Panc1 (cell line): Measurements from ENCODE around the gene RABL2A. TPM values are rescaled to one million over a fixed set of nuclear protein-coding genes. Genes with fewer than 3 reads are reported as not detected.

Source experiments
- ATAC-seq: fragments of 200-7000 bp; cut with Tn5 transposase; 2 replicates; pipeline ENCODE4 v1.9.1; 2020; ENCODE audit warnings: mild to moderate bottlenecking, moderate library complexity
- BruUV-seq: library from RNA; stranded (reverse); fragments of 400-500 nt; replicated peaks from 2 replicates; lab custom pipeline; 2021; lab: Mats Ljungman, UMichigan
- CTCF ChIA-PET: fragments of 300-600 bp; sonication (Branson Sonifier 250); formaldehyde crosslinking; loops from one replicate; lab custom pipeline; 2022; ENCODE audit warnings: antibody characterized with exemption; lab: Charles Lee
- POLR2A ChIA-PET: fragments of 300-600 bp; sonication (Branson Sonifier 250); formaldehyde crosslinking; loops from one replicate; lab custom pipeline; 2022; ENCODE audit warnings: antibody characterized with exemption; lab: Charles Lee
- DNase-seq: peaks from one replicate; pipeline ENCODE4 v3.0.0-alpha.2; 2010; ENCODE audit warnings: low read depth, low spot score
- H3K27ac ChIP-seq: 2 replicates; pipeline ENCODE4 v1.5.1; 2011; ENCODE audit warnings: mild to moderate bottlenecking, low read length, inconsistent platforms
- H3K27me3 ChIP-seq: fragments of 200-500 bp; sonication (Bioruptor generic); 2 replicates; pipeline ENCODE4 v1.6.0; 2014; ENCODE audit warnings: low read length, inconsistent platforms; ENCODE audit not compliant: control insufficient read depth, insufficient read depth
- H3K36me3 ChIP-seq: fragments of 200-500 bp; sonication (Bioruptor generic); 2 replicates; pipeline ENCODE4 v1.5.1; 2014; ENCODE audit warnings: inconsistent platforms, mild to moderate bottlenecking, low read length, moderate library complexity; ENCODE audit not compliant: control insufficient read depth, insufficient read depth
- H3K4me1 ChIP-seq: 2 replicates; pipeline ENCODE4 v1.5.1; 2011; ENCODE audit warnings: inconsistent platforms, mild to moderate bottlenecking, low read length, moderate library complexity; ENCODE audit not compliant: control insufficient read depth, insufficient read depth
- H3K4me3 ChIP-seq, 2 experiments: 2 replicates each; pipeline ENCODE4 v1.5.1; 2011 to 2012; ENCODE audit warnings: low read depth in 2 of 2, low read length in 2 of 2, mild to moderate bottlenecking in 2 of 2, inconsistent platforms in 1 of 2, moderate library complexity in 1 of 2
- H3K9me3 ChIP-seq: fragments of 200-500 bp; sonication (Bioruptor generic); 2 replicates; pipeline ENCODE4 v1.5.1; 2014; ENCODE audit warnings: low read depth, mild to moderate bottlenecking, inconsistent platforms, low read length, moderate library complexity; ENCODE audit not compliant: control insufficient read depth, insufficient read depth
- POLR2AphosphoS5 ChIP-seq: IDR thresholded peaks from 2 replicates; pipeline ENCODE4 v1.6.1; 2012; ENCODE audit warnings: mild to moderate bottlenecking, low read depth, low read length, moderate library complexity
- REST ChIP-seq, 2 experiments: IDR thresholded peaks; 2 replicates each; pipeline ENCODE4 v1.6.1; 2011 to 2012; ENCODE audit warnings: low read depth in 2 of 2, control low read depth in 1 of 2, low read length in 1 of 2, mild to moderate bottlenecking in 1 of 2, moderate library complexity in 1 of 2; ENCODE audit not compliant: insufficient read depth in 1 of 2
- SIN3A ChIP-seq: IDR thresholded peaks from 2 replicates; pipeline ENCODE4 v1.6.1; 2012; ENCODE audit warnings: low read depth, mild to moderate bottlenecking, low read length, moderate library complexity, borderline replicate concordance; ENCODE audit not compliant: insufficient read depth
- TCF7L2 ChIP-seq: IDR thresholded peaks from 2 replicates; pipeline ENCODE4 v1.6.1; 2011; ENCODE audit warnings: mild to moderate bottlenecking, low read depth, low read length, inconsistent platforms
- in situ Hi-C: cut with HindIII; loops from 2 replicates; pipeline ENCODE4 v1.10.0; 2016; ENCODE audit warnings: low sequenced_read_pairs, low pct_unique_long_range_greater_than_20kb
- intact Hi-C: fragments of 100-400 bp; cut with micrococcal nuclease; formaldehyde crosslinking; loops from one replicate; pipeline ENCODE4 v1.10.0; 2022; ENCODE audit not compliant: unreplicated experiment
- total RNA-seq: library from RNA; stranded (reverse); gene quantifications from one replicate; pipeline ENCODE4 v1.2.1, GENCODE V29; 2021; ENCODE audit not compliant: unreplicated experiment
- TF ChIP-seq, protein P1 (sequence below): fragments of 450-650 bp; IDR thresholded peaks from 2 replicates; pipeline ENCODE4 v1.5.1; 2017; ENCODE audit warnings: mild to moderate bottlenecking

Gene RABL2A
- total RNA-seq, 1 experiment from 2014 or later = 21.4 TPM

DNA sequence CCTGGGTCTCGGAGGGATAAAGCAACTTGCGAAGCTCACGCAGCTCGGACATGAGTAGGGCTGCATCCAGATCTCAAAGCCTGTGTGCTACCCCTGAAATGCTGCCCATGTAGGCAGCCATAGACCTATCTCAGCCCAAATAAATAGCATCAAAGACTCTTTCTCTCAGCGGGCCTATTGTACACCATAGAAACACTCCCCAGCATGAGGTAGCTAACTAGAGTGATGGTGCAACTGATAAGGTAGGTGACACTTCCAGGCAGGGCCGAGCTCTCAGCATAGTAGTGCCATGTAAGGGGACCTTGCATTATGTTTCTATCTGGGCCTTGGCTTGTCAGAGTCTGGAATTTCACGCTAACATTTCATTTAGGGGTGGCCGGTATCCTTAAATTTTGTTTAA lies 52.4 kb downstream of the RABL2A start:
- DNase-seq = no peak
- H3K4me1 ChIP-seq = no peaks in the 10 kb centered on the region
- ChIA-PET CTCF (no interaction called here), POLR2A (no interaction called here)
- TF ChIP-seq POLR2AphosphoS5 (no peak), SIN3A (no peak)
- intact Hi-C loops = no loop called here
- H3K27ac ChIP-seq = no peak overlapping the region
- no peaks in the 10 kb centered on the region for H3K9me3 ChIP-seq
- no peak overlapping the region for H3K4me3 ChIP-seq
- in situ Hi-C loops = no loop called here
- no peaks in the 10 kb centered on the region for H3K27me3 ChIP-seq
- BruUV-seq = no TSS peak
- ATAC-seq = no peak
- no peaks in the 10 kb centered on the region for H3K36me3 ChIP-seq

- intact Hi-C loops = no loop called here
Measured at GRCh38 chr2:113685471-113685870, 58.4 kb downstream of the RABL2A start.

More at GRCh38 chr2:113685471-113685870, 58.4 kb downstream of the RABL2A start:
- Histone ChIP-seq H3K36me3 (no peaks in the 10 kb centered on the region), H3K4me3 (no peak overlapping the region), H3K4me1 (no peaks in the 10 kb centered on the region), H3K27ac (no peak overlapping the region), H3K27me3 (no peaks in the 10 kb centered on the region), H3K9me3 (no peaks in the 10 kb centered on the region)
- ATAC-seq (no peak), DNase-seq (no peak)
- TF ChIP-seq, protein P1, sequence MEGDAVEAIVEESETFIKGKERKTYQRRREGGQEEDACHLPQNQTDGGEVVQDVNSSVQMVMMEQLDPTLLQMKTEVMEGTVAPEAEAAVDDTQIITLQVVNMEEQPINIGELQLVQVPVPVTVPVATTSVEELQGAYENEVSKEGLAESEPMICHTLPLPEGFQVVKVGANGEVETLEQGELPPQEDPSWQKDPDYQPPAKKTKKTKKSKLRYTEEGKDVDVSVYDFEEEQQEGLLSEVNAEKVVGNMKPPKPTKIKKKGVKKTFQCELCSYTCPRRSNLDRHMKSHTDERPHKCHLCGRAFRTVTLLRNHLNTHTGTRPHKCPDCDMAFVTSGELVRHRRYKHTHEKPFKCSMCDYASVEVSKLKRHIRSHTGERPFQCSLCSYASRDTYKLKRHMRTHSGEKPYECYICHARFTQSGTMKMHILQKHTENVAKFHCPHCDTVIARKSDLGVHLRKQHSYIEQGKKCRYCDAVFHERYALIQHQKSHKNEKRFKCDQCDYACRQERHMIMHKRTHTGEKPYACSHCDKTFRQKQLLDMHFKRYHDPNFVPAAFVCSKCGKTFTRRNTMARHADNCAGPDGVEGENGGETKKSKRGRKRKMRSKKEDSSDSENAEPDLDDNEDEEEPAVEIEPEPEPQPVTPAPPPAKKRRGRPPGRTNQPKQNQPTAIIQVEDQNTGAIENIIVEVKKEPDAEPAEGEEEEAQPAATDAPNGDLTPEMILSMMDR = no peak
- no peak for TF ChIP-seq SIN3A
- no peak for TF ChIP-seq TCF7L2
- TF ChIP-seq POLR2AphosphoS5 = no peak
- TF ChIP-seq REST (IDR thresholded peaks at IDR 0.05; ENCODE audit: insufficient read depth in 1 of 2, low read depth in 2 of 2, low read length in 1 of 2) = no peak
- in situ Hi-C loops = no loop called here
- ChIA-PET CTCF (no interaction called here), POLR2A (no interaction called here)
- no TSS peak for BruUV-seq
